ENCODE results near the gene AKR1C2.
"Not testable (repeated sequence)": the region's sequence is repeated elsewhere in the genome, so short reads cannot be mapped to it uniquely, and the experiment has no call there.

The AKR1C2 gene

GRCh38 chr10:5023177-5023805, 19.6 kb upstream of the AKR1C2 start:
- no peak for DNase-seq

- not testable (repeated sequence) for DNase-seq
These were observed 18.1 kb upstream of the AKR1C2 start for GRCh38 chr10:5021624-5022290.

- not testable (repeated sequence) for DNase-seq
These were observed 16.3 kb upstream of the AKR1C2 start for GRCh38 chr10:5019770-5020612.

GRCh38 chr10:5018671-5019277, 15.1 kb upstream of the AKR1C2 start:
- peak; percentile 2 for DNase-seq

- no peak for DNase-seq
These were observed 14.5 kb upstream of the AKR1C2 start for GRCh38 chr10:5018134-5018533.

- DNase-seq = no peak
These were observed 11.3 kb upstream of the AKR1C2 start for GRCh38 chr10:5014936-5015335.

- not testable (repeated sequence) for DNase-seq
These were observed 10.7 kb upstream of the AKR1C2 start for GRCh38 chr10:5014200-5014910.

- DNase-seq = no peak
These were observed 9.7 kb upstream of the AKR1C2 start for GRCh38 chr10:5013385-5013784.

GRCh38 chr10:5012595-5012994, 8.9 kb upstream of the AKR1C2 start:
- no peak for DNase-seq

- DNase-seq = not testable (repeated sequence)
These were observed 7.7 kb upstream of the AKR1C2 start for GRCh38 chr10:5011392-5011791.

GRCh38 chr10:5010043-5010442, 6.4 kb upstream of the AKR1C2 start:
- not testable (repeated sequence) for DNase-seq

GRCh38 chr10:5008857-5009548, 5.3 kb upstream of the AKR1C2 start:
- not testable (repeated sequence) for DNase-seq

- not testable (repeated sequence) for DNase-seq
These were observed 844 bp upstream of the AKR1C2 start for GRCh38 chr10:5004501-5004900.

GRCh38 chr10:5004030-5004385, 351 bp upstream of the AKR1C2 start:
- DNase-seq = not testable (repeated sequence)

GRCh38 chr10:5002013-5002727, 1.5 kb downstream of the AKR1C2 start:
- no peak for DNase-seq

- DNase-seq = no peak
These were observed 5.0 kb downstream of the AKR1C2 start for GRCh38 chr10:4998671-4999070.

GRCh38 chr10:4994260-4994659, 9.4 kb downstream of the AKR1C2 start:
- not testable (repeated sequence) for DNase-seq

GRCh38 chr10:4992564-4992963, 11.1 kb downstream of the AKR1C2 start:
- not testable (repeated sequence) for DNase-seq

- not testable (repeated sequence) for DNase-seq
These were observed 12.2 kb downstream of the AKR1C2 start for GRCh38 chr10:4991463-4991862.

GRCh38 chr10:4990217-4990616, 13.4 kb downstream of the AKR1C2 start:
- no peak for DNase-seq

- not testable (repeated sequence) for DNase-seq
These were observed 15.5 kb downstream of the AKR1C2 start for GRCh38 chr10:4988000-4988641.

All from amniotic stem cell (primary cell).